Fibroblast of mammary gland (primary cell): Measurements from ENCODE around the gene AFTPH.

Source experiments
- DNase-seq: peaks from one replicate; pipeline ENCODE4 v3.0.0-alpha.2; 2010; ENCODE audit warnings: low read depth
- H3K4me3 ChIP-seq: 2 replicates; pipeline ENCODE4 v1.5.1; 2011; ENCODE audit warnings: low read depth, mild to moderate bottlenecking, low read length, moderate library complexity; ENCODE audit not compliant: control insufficient read depth
- CTCF ChIP-seq: conservative IDR thresholded peaks from 2 replicates; pipeline ENCODE4 v1.5.1; 2011; ENCODE audit warnings: low read depth, low read length, inconsistent platforms; ENCODE audit not compliant: control insufficient read depth, insufficient read depth

Gene AFTPH

GRCh38 chr2:64565949-64566710 is 42.0 kb downstream of the AFTPH start:
- no peak overlapping the region for H3K4me3 ChIP-seq
- no peak for DNase-seq
- no peak for TF ChIP-seq CTCF

GRCh38 chr2:64567473-64567872 is 43.3 kb downstream of the AFTPH start:
- H3K4me3 ChIP-seq, result no peak overlapping the region
- DNase-seq, result no peak
- TF ChIP-seq CTCF, result no peak

GRCh38 chr2:64568836-64569235 is 44.7 kb downstream of the AFTPH start:
- no peak overlapping the region for H3K4me3 ChIP-seq
- DNase-seq, result no peak
- TF ChIP-seq CTCF, result no peak

- H3K4me3 ChIP-seq, result no peak overlapping the region
- no peak for DNase-seq
- TF ChIP-seq CTCF, result no peak
Observed at GRCh38 chr2:64574871-64575270, 50.7 kb downstream of the AFTPH start.

GRCh38 chr2:64581018-64581417 is 56.9 kb downstream of the AFTPH start:
- no peak overlapping the region for H3K4me3 ChIP-seq
- TF ChIP-seq CTCF, result no peak
- DNase-seq, result no peak

- no peak for DNase-seq
- no peak for TF ChIP-seq CTCF
- no peak overlapping the region for H3K4me3 ChIP-seq
Observed at GRCh38 chr2:64581777-64582539, 57.8 kb downstream of the AFTPH start.
